ENCODE measurements around the gene KCNK10. TPM values are rescaled to one million over a fixed set of nuclear protein-coding genes. Genes with fewer than 3 reads are reported as not detected.
A peak's percentile ranks its signal among the peaks of the same experiment; 100 is the strongest.

The KCNK10 gene
- total RNA-seq, 1 experiment from 2014 or later, result not detected

- Histone ChIP-seq H3K9me3 (no peaks in the 10 kb centered on the region), H3K36me3 (no peaks in the 10 kb centered on the region), H3K4me3 (no peak overlapping the region), H3K27me3 (no peaks in the 10 kb centered on the region)
- DNase-seq, result no peak
Measured at GRCh38 chr14:88218119-88218915, 104.8 kb downstream of the KCNK10 start.

GRCh38 chr14:88212691-88213090, 110.4 kb downstream of the KCNK10 start:
- H3K36me3 ChIP-seq, result no peaks in the 10 kb centered on the region
- DNase-seq, result no peak
- no peak overlapping the region for H3K4me3 ChIP-seq

GRCh38 chr14:88210426-88210825, 112.6 kb downstream of the KCNK10 start:
- DNase-seq, result no peak
- no peak overlapping the region for H3K4me3 ChIP-seq
- H3K27me3 ChIP-seq, result no peaks in the 10 kb centered on the region
- H3K9me3 ChIP-seq, result no peaks in the 10 kb centered on the region
- no peaks in the 10 kb centered on the region for H3K36me3 ChIP-seq

More at GRCh38 chr14:88212691-88213090, 110.4 kb downstream of the KCNK10 start:
- Histone ChIP-seq H3K9me3 (no peaks in the 10 kb centered on the region), H3K27me3 (no peaks in the 10 kb centered on the region)

DNA sequence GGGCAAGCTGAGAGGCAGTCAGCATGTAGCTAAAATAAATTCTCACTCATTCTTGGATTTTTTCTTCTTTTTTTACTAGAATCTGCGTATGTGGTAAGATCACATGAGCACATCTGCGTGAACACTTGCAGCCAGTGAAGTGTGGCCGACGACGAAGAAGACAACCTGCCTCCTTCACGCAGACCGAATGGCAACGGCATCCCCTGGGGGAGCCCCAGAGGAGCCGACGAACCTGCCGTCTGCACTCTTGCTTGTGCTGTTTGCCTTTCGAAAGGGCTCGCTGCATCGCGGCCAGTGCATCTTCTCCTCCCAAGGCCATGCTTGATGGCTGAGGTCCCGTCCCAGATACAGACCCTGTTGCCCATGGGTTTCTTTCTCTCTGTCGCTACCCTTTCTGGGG, 113.8 kb downstream of the KCNK10 start:
- no peaks in the 10 kb centered on the region for H3K27me3 ChIP-seq
- no peaks in the 10 kb centered on the region for H3K9me3 ChIP-seq
- DNase-seq, result no peak
- H3K36me3 ChIP-seq, result no peaks in the 10 kb centered on the region
- H3K4me3 ChIP-seq, result no peak overlapping the region

DNA sequence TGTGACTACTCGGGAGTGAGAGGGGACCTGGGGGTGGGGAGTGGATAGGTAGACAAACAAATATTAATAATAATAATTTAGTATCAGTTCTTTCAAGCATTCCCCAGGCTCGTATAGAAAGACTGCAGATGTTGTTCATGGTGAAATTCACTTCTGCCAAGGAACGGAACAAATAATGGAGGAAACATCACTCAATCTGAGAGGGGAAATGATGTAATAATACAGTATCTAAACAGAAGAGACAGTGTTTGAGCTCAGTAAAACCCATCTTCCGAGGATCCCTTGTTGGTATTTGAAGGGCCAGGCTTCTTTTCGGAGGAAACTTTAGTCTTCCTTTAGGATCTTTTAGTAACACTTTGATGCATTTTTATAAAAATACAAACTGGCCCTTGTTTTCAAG, 114.2 kb downstream of the KCNK10 start:
- no peaks in the 10 kb centered on the region for H3K27me3 ChIP-seq
- no peaks in the 10 kb centered on the region for H3K9me3 ChIP-seq
- DNase-seq, result no peak
- H3K4me3 ChIP-seq, result no peak overlapping the region
- H3K36me3 ChIP-seq, result no peaks in the 10 kb centered on the region

GRCh38 chr14:88204221-88204620, 118.8 kb downstream of the KCNK10 start:
- no peaks in the 10 kb centered on the region for H3K9me3 ChIP-seq
- no peak overlapping the region for H3K4me3 ChIP-seq
- H3K27me3 ChIP-seq, result no peaks in the 10 kb centered on the region
- no peaks in the 10 kb centered on the region for H3K36me3 ChIP-seq
- DNase-seq, result no peak

DNA sequence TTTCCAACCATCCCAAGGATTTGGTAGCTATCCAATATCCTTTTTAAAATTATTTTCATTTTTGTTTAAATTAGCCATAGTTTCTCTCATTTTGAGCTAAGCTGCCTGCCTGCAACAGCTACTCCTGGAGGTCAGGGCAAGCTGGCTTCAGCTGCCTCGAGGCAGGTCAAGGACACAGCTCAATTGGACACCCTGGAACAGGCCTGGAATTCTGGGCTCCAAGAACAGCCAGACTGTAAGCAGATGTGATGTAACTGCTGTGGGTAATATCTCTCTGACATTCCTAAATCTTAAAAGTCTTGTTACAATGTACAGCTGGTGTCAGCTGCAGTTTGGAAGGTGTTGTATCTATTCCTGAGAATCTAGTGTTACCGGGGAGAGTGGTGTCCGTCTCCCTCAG, 119.8 kb downstream of the KCNK10 start:
- DNase-seq, result no peak

GRCh38 chr14:88202286-88202685, 120.8 kb downstream of the KCNK10 start:
- Histone ChIP-seq H3K9me3 (no peaks in the 10 kb centered on the region), H3K36me3 (no peaks in the 10 kb centered on the region), H3K27me3 (no peaks in the 10 kb centered on the region), H3K4me3 (no peak overlapping the region)
- DNase-seq, result no peak

More for the DNA sequence above, 119.8 kb downstream of the KCNK10 start:
- Histone ChIP-seq H3K27me3 (no peaks in the 10 kb centered on the region), H3K9me3 (no peaks in the 10 kb centered on the region), H3K36me3 (no peaks in the 10 kb centered on the region), H3K4me3 (no peak overlapping the region)

GRCh38 chr14:88201851-88202250, 121.2 kb downstream of the KCNK10 start:
- no peaks in the 10 kb centered on the region for H3K27me3 ChIP-seq
- DNase-seq, result no peak
- H3K36me3 ChIP-seq, result no peaks in the 10 kb centered on the region
- H3K4me3 ChIP-seq, result no peak overlapping the region
- H3K9me3 ChIP-seq, result no peaks in the 10 kb centered on the region

DNA sequence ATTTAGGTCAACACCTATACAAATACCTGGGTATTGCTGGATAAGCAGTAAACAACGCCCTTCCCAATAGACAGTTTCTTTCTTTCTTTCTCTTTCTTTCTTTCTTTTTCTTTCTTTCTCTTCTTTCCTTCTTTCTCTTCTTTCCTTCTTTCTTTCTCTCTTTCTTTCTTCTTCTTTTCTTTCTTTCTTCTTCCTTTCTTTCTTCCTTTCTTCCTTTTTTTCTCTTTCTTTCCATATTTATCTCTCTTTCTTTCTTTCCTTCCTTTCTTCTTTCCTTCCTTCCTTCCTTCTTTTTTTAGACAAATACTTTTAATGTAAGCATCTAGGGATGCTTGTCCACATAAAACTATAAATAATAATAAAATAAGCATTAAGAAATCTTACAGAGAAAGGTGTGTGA, 123.2 kb downstream of the KCNK10 start:
- Histone ChIP-seq H3K9me3 (no peaks in the 10 kb centered on the region), H3K36me3 (no peaks in the 10 kb centered on the region), H3K4me3 (no peak overlapping the region), H3K27me3 (no peaks in the 10 kb centered on the region)
- DNase-seq, result no peak

DNA sequence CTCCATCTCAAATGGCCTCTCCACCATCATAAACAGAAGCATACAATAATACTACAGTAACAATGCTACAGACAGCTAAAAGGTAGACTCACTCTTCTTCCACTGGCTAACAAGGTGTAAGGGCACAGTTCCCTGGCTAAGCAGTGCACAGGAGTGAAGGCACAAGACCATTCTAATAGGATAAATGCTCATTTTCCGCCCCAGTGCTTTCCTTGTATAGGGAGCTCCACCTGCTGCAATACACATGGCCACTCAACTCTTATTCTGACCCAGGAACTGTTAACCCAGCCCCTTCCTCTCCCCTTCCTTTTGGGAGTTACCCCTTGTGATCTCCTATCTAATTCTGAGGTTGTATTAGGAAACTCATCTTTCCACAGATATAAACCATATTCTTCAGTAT, 124.6 kb downstream of the KCNK10 start:
- Histone ChIP-seq H3K4me3 (no peak overlapping the region), H3K27me3 (no peaks in the 10 kb centered on the region), H3K9me3 (no peaks in the 10 kb centered on the region), H3K36me3 (no peaks in the 10 kb centered on the region)
- DNase-seq, result no peak

- Histone ChIP-seq H3K4me3 (no peak overlapping the region), H3K27me3 (no peaks in the 10 kb centered on the region), H3K36me3 (no peaks in the 10 kb centered on the region), H3K9me3 (no peaks in the 10 kb centered on the region)
- DNase-seq, result no peak
Measured at GRCh38 chr14:88196925-88197324, 126.1 kb downstream of the KCNK10 start.

- H3K4me3 ChIP-seq, result no peak overlapping the region
- no peaks in the 10 kb centered on the region for H3K27me3 ChIP-seq
- no peaks in the 10 kb centered on the region for H3K36me3 ChIP-seq
- DNase-seq, result no peak
- H3K9me3 ChIP-seq, result no peaks in the 10 kb centered on the region
Measured at GRCh38 chr14:88196116-88196890, 126.8 kb downstream of the KCNK10 start.

DNA sequence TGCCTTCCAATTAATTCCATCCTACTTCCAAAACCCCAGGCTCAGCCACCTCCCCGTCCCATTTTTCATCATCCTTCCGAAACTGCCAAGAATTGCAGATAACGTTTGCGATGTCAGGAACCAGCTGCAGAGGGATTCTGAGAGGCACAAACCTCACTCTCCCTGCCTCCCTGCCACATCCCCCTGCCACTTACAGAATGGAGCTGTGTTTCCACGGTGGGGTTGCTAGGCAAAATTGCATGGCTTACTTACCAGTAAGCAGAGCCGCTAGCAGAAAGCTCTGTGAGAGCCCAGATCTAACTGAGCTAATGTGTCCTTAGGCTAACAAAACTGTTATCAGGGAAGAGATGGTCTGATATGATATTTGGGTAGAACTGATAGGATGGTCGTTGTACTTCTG, 127.4 kb downstream of the KCNK10 start:
- H3K9me3 ChIP-seq, result no peaks in the 10 kb centered on the region
- H3K4me3 ChIP-seq, result no peak overlapping the region
- no peak for DNase-seq
- H3K36me3 ChIP-seq, result no peaks in the 10 kb centered on the region
- H3K27me3 ChIP-seq, result no peaks in the 10 kb centered on the region

DNA sequence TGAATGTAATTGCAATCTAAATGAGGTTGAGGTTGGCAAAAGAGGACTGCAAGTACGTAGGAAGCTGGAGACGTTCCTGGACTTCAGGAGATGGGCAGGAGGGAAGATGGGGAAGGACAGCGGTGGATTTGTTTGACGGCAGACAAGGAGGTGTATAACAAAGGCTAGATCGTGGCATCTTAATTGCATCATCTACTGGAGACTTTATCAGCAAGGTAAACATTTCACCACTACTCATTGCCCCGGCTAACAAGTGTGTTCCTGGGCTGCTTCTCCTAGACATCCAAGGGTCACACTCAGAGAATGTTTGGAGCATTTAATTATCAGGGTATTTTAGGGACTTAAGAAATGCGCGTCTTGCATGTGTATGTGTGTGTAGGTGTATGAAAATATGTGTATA, 128.5 kb downstream of the KCNK10 start:
- no peak overlapping the region for H3K4me3 ChIP-seq
- no peak for DNase-seq
- no peaks in the 10 kb centered on the region for H3K36me3 ChIP-seq
- no peaks in the 10 kb centered on the region for H3K9me3 ChIP-seq
- H3K27me3 ChIP-seq, result no peaks in the 10 kb centered on the region

DNA sequence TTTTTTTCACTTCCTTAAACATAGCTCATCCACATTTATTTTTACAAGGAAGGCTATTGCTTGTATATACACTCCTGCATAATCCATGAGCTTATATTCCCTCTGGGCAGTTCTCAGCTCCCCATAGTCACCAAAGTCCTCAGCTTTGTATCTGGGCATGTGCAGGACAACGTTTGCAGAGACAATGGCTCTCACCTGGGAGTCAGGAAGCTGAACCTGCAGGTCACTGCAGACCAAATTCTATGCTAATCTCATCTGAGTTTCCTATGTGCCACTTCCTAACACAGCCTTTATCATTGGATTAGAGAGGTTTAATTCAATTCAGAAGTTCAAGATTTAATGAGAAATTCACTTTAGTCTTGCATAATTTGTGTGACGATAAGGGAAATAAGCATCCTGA, 131.5 kb downstream of the KCNK10 start:
- Histone ChIP-seq H3K9me3 (no peaks in the 10 kb centered on the region), H3K4me3 (no peak overlapping the region), H3K36me3 (no peaks in the 10 kb centered on the region), H3K27me3 (no peaks in the 10 kb centered on the region)
- no peak for DNase-seq

GRCh38 chr14:88189417-88190191, 133.5 kb downstream of the KCNK10 start:
- H3K4me3 ChIP-seq, result no peak overlapping the region

More at GRCh38 chr14:88189417-88190191, 133.5 kb downstream of the KCNK10 start:
- no peaks in the 10 kb centered on the region for H3K36me3 ChIP-seq
- peak; percentile 42 for DNase-seq
- no peaks in the 10 kb centered on the region for H3K27me3 ChIP-seq
- no peaks in the 10 kb centered on the region for H3K9me3 ChIP-seq

Measured in MG63 (cell line).